Measurements from ENCODE around the gene GOSR2. TPM values are rescaled to one million over a fixed set of nuclear protein-coding genes. Genes with fewer than 3 reads are reported as not detected.
A peak's percentile ranks its signal among the peaks of the same experiment; 100 is the strongest.

Gene GOSR2
- total and polyA plus RNA-seq, 2 of the 8 experiments (the other 6 are each of a cell fraction or from before 2014, with no cell fraction given), result 28.2 to 36.2 TPM

DNA sequence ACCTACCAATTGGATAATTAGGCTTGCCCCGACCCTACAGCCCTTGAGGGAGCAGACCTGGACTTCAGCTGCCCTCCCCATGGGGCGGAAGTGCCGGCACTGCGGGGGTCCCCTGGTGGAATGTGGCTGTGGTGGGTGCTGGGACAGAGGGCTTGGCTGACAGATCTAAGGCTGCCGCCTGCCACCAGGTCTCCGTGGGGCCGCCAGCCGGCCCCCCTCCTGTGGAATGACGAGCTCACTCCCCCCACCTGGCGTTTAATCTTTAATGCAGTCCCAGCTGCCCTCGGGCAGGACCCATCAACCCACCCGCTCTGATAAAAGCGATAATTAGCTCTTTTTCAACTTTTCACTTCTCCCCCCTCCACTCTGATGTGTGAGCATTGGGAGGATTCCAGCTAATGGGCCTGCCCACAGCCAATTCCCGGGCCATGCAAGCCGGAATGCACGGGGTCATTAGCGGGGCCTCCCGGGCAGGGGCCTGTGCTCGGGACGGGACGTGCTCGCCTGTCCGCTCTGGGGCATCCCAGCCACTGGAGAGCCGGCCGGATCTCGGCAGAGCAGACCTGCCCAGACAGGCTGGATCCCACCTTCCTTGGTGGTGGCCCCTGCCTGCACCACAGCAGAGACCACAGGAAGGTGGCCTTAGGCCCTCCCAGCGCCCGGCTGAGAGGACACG is 28.3 kb upstream of the GOSR2 start:
- H3K23me2 ChIP-seq (ENCODE audit: low read depth, low read length), result no peaks in the 10 kb centered on the region
- no peak overlapping the region for H2AFZ ChIP-seq (ENCODE audit: low read length)
- FAIRE-seq, result no peak

More for the DNA sequence above, 28.3 kb upstream of the GOSR2 start:
- Histone ChIP-seq H3K27ac (ENCODE audit: low read depth, low read length) (no peak overlapping the region), H3K9me3 (ENCODE audit: insufficient read depth in 2 of 2, low read depth in 1 of 2, low read length in 1 of 2) (0 out of 4 replicates have a peak, but pooled peaks cover 0 to 4% of the 10 kb centered on the region in 2 experiments), H3K56ac (replicated peaks; ENCODE audit: insufficient read length, low read depth, low read length) (no peak overlapping the region), H4K91ac (replicated peaks; ENCODE audit: insufficient read length, low read length) (no peak overlapping the region), H2BK12ac (ENCODE audit: low read depth, low read length) (peak overlapping the region; percentile 68; the same call in 1 of the 2 replicates), H4K5ac (ENCODE audit: insufficient read length, low read depth, low read length) (no peak overlapping the region), H2AK5ac (ENCODE audit: low read depth, low read length) (no peak overlapping the region), H4K8ac (ENCODE audit: extremely low read depth, insufficient read depth, low read length) (peak overlapping the region; percentile 59; the same call in 1 of the 2 replicates), H3K4me1 (replicated peaks in 1 of 4; ENCODE audit: control insufficient read depth in 3 of 4, insufficient read depth in 4 of 4, low read length in 3 of 4) (peaks cover 0 to 8% (median 0%) of the 10 kb centered on the region in 4 experiments; a peak in 3 of 7 replicates), H3K18ac (ENCODE audit: extremely low read depth, low read length) (peak overlapping the region; percentile 60; the same call in 1 of the 2 replicates), H3K4me2 (ENCODE audit: insufficient read depth in 1 of 2, low read depth in 2 of 2, low read length in 2 of 2) (no peak overlapping the region), H2BK5ac (ENCODE audit: low read depth, low read length) (0 out of 2 replicates have a peak overlapping the region, but pooled peaks have one; percentile 75), H3K14ac (ENCODE audit: insufficient read length) (no peak overlapping the region), H2BK20ac (ENCODE audit: low read length) (no peak overlapping the region), H3K36me3 (ENCODE audit: control insufficient read depth in 2 of 4, insufficient read depth in 4 of 4, low read length in 3 of 4) (no peaks in the 10 kb centered on the region), H3K4ac (replicated peaks; ENCODE audit: insufficient read length, low read depth, low read length) (no peak overlapping the region), H2BK120ac (replicated peaks; ENCODE audit: low read depth, low read length) (no peak overlapping the region), H2BK15ac (ENCODE audit: low read length) (no peak overlapping the region), H3K79me1 (ENCODE audit: low read depth, low read length) (no peaks in the 10 kb centered on the region), H4K20me1 (replicated peaks in 1 of 2; ENCODE audit: control insufficient read depth in 1 of 2, insufficient read depth in 2 of 2, low read length in 2 of 2) (no peaks in the 10 kb centered on the region), H3K23ac (ENCODE audit: insufficient read length) (no peak overlapping the region), H3K27me3 (replicated peaks in 1 of 4; ENCODE audit: control insufficient read depth in 3 of 4, extremely low read depth in 1 of 4, insufficient read depth in 3 of 4, low read length in 3 of 4) (no peaks in the 10 kb centered on the region), H3K9ac (replicated peaks in 1 of 4; ENCODE audit: extremely low read depth in 1 of 4, low read depth in 3 of 4, low read length in 3 of 4) (no peak overlapping the region), H3K79me2 (ENCODE audit: control insufficient read depth in 1 of 2, insufficient read depth in 2 of 2, low read length in 2 of 2) (no peaks in the 10 kb centered on the region), H3K4me3 (ENCODE audit: extremely low read depth in 1 of 4, insufficient read depth in 2 of 4, low read depth in 3 of 4, low read length in 4 of 4) (no peak overlapping the region)
- 78% methylated on average over 27 of the region's 29 CpGs; no CpG with 5 or more reads in 1 of the 2 experiments for WGBS, 2 experiments (ENCODE audit: extremely low coverage in 1 of 2, insufficient coverage in 1 of 2, insufficient read length in 1 of 2, insufficient replicate concordance in 2 of 2, low coverage in 1 of 2, low lambda C conversion rate in 2 of 2, missing lambda C conversion rate in 1 of 2)
- peak in 1 of 2 experiments; percentile 54 for DNase-seq (ENCODE audit: low read depth in 1 of 2, low spot score in 2 of 2)
- TF ChIP-seq TEAD4 (IDR thresholded peaks at IDR 0.05; ENCODE audit: low read depth, low read length), result peak; percentile 58
- TF ChIP-seq SP1 (IDR thresholded peaks at IDR 0.05; ENCODE audit: low read depth, low read length), result no peak
- ChIA-PET POLR2A (ENCODE audit: partially characterized antibody) (no interaction called here), CTCF (ENCODE audit: partially characterized antibody) (interaction anchor here (1.0 to 4.3 kb wide), 9 partner anchors 10 to 83 kb away, joined by 3 to 29 read pairs (median 6); no protein-coding TSS in a partner anchor)
